HG03097 (cell line): ENCODE measurements around the gene MED28.
"Not testable (repeated sequence)": the region's sequence is repeated elsewhere in the genome, so short reads cannot be mapped to it uniquely, and the experiment has no call there.

Experiments
- ATAC-seq: cut with Tn5 transposase; IDR thresholded peaks from one replicate; pipeline ENCODE4 v1.9.1; 2021; ENCODE audit not compliant: unreplicated experiment, low FRiP score

Gene MED28, protein sequence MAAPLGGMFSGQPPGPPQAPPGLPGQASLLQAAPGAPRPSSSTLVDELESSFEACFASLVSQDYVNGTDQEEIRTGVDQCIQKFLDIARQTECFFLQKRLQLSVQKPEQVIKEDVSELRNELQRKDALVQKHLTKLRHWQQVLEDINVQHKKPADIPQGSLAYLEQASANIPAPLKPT

DNA sequence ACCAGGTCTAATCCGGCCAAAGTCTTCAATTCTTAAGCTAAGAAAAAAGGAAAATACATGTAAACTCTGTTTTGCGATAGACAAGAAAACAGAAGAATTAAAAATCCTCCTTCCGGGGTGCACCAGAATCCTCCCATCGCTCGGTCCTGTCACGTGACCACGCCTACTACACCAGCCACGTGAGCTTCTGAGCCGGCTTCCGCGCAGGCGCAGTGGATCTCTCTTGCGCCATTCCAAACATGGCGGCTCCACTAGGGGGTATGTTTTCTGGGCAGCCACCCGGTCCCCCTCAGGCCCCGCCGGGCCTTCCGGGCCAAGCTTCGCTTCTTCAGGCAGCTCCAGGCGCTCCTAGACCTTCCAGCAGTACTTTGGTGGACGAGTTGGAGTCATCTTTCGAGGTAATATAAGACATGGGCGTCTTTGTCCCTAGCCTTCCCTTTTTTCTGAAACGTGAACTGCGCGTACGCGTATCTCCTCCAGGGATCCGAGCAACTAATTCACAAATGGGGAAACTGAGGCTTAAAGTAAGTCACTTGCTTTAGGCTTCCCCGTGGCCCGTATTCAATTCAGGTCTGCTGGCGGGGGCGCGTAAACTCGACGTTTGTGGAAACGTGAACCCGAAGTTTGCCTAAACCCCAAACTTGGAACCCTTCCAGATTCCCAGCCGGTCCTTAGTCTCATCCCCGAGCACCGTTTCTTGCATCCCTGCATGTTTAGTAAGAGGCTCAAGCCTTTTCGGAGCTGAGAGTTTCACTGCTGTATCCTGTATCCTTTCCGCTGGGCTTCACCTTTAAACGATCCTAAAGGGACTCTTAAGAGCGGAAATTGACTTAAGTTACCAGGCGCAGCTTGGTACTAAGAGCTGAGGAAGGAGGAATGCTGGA is at the start of gene MED28:
Gene MED28, plus strand, starts transcription at position 226 of the 884 bp plus-strand sequence. Its CDS starts 14 bp downstream, at position 240.
- ATAC-seq = peak; percentile 86

DNA sequence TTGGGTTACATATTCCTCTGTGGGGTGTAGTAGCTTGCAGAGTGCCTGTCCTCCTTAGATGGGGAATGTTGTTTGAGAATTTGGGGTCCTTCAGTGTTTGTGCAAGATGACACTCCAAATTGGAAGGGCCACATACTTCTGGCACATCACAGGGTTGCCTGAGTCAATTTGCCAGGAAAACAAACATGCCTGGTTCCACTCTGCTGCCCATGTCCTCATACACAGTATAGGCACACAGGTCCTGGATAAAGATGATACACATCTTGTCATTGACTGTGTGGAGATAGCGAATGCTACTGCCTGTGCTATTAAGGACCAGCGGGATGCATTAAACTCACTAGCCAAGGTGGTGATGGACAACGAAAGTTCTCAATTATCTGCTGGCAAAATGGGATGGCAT is 48.6 kb upstream of the MED28 start:
- no peak for ATAC-seq

DNA sequence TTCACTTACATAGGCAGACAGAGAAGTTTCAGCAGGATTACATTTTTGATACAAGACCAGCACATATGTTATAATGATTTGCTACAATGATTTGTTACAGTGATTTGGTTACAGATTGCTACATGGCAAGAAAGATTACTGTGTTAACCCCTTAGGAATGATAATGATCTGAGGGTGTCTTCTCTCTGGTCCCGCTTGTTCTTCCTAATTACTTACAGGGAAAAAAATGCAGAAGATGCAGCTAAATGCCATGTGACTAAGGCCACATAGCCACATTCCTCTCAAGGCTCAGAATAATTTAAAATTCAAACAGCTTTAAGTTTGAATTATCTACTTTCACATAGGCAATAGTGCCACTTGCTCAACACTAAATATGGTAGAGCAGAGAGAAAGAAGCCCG is 47.2 kb upstream of the MED28 start:
- ATAC-seq = no peak

DNA sequence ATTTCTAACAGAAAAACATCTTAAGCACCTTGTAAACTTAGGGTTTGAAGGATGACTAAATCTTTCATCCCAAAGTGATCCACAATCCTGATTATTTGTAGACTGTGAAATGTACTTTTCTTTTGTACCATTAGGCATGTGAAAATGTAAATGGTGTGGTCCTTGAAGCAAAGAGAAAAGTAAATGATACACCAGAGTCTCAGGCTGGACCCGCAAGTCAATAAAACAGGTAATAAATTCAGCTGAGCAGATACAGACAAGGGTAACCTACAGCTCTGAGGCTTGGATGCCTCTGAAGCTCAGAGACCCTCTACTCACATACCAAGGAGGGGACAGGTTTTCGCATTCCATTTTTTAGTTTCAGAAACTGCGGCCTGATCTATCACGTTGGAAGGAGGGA is 40.2 kb upstream of the MED28 start:
- ATAC-seq = no peak

DNA sequence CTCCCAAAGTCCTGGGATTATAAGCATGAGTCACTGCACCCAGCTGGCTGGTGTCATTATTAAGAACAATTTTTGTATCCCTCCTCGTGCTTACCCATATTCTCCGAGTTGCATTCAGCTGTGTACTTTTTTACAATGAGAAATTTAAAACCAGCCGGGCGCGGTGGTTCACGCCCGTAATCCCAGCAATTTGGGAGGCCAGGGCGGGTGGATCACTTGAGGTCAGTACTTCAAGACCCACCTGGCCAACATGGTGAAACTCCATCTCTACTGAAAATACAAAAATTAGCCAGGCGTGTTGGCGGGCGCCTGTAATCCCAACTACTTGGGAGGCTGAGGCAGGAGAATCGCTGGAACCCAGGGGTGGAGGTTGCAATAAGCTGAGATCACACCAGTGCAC is 39.3 kb upstream of the MED28 start:
- not testable (repeated sequence) for ATAC-seq

DNA sequence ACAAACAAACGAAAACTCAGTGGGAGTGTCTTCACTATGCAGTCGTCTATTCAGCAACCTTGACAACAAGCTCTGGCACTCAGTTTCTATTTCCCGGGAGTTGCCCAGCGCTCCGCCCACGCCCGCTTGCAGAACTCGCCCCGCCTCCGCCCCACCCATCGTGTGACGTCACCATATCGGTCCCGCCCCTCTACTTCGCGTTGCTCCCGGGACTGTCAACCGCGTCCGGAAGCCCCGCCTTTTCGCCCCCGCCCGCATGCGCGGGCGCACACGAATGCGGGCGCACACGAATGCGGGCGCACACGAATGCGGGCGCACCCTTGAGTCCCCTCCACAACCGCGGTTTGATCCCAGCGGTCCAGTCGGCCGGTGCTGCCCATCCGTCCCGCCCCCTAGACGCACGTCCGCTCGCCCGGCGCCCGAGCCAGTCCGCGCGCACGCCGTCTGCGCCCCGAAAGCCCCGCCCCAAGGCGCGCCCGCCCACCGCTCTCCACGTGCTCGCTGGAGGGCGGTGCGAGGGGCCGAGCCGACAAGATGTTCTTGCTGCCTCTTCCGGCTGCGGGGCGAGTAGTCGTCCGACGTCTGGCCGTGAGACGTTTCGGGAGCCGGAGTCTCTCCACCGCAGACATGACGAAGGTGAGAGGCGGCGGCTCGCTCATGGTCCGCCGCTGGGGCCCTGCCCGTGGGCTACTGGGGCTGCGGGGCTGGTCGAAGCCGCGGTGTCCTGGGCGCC is 37.3 kb upstream of the MED28 start, which contains the start of gene LAP3:
Gene LAP3, plus strand, starts transcription at position 267 of the 733 bp plus-strand sequence. Its CDS starts 268 bp downstream, at position 535.
- ATAC-seq = peak; percentile 90

DNA sequence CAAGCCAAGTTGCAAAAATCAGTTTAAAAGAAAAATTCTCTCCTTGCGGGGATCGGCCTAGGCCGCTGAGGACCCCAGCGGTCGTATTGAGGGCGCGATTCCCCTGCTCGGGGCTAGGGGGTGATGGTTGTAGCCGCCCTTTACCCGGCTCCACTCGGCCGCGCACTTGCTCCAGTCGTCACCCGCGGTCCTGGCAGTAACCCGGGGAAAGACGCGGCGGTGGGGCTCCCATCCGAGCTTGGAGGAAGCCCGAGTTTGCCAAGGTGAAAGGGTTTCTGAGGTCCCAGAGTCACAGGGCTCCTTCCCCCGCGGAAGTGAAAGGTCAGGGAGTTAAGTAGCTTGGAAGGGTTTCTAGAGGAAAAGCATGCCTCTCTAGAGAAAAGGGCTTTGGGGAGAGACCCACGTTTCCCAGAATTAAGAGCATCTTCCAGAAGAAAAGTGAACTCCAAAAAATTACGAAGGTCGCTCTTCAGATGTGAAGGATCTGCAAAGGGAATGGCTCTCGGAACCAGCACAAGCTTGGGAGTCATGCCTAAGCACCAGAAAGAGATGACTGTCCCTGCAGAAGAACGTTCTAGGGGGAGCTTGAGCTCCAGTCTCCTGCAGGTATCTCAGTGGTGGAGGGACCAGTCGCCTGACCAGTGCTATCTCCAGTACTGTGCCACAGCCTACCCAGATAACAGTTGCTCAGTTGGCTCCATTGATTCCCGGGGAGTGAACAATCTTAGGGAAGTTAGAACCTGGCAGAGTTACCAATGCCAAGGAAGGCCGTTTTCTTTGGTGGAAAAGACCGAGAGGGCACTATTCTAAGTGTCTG is 36.6 kb upstream of the MED28 start:
- no peak for ATAC-seq

DNA sequence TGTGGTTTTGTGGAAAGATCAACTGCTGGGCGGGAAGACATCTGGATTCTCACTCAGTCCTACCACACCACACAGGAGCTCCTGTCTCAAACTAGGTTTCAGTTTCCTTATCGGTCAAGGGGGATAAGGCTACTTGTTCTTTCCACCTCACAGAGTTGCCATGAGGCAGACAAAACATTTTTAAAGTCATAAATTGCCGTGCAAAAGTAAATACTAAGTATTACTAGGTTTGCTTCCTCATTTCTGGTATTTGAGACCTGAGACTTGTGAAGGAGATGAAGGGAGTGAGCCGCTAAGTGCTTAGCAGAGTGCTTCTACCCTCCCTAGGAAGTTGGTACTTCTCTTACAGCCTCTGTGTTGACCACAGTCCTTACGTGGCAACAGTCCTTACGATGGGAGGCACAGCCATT is 36.0 kb upstream of the MED28 start:
- peak; percentile 26 for ATAC-seq

DNA sequence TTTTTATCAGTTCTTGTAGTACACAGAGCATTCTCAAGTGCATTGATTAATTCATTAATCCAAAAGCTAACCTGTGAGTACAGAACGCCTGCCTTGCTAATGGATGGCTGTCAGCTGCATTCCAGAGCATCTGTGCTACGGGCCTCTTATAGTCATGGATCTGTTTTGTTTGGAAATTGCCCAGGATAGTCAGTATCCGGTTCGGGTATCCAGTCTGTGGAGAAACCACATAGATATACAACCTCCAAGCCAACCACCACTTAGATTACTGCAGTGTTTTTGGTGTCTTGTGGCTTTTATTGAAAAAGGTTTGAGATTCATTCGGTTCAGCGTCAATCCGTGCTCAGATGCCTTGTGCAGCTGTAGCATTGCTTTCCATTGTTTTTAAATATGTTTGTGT is 33.5 kb upstream of the MED28 start:
- ATAC-seq = no peak

DNA sequence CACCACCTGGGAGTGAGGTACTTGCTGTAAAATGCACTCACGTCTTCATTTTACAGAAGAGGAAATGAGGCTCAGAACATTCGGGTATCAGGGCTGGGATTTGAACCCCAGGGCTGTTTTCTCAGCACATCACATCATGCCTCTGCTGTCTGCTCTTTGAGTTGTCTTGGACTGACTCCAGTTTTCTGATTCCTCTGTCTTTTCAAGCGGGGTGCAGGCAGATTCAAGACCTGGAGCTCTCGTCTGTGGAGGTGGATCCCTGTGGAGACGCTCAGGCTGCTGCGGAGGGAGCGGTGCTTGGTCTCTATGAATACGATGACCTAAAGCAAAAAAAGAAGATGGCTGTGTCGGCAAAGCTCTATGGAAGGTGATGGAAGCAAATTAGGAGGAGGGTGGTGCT is 31.2 kb upstream of the MED28 start:
- no peak for ATAC-seq

DNA sequence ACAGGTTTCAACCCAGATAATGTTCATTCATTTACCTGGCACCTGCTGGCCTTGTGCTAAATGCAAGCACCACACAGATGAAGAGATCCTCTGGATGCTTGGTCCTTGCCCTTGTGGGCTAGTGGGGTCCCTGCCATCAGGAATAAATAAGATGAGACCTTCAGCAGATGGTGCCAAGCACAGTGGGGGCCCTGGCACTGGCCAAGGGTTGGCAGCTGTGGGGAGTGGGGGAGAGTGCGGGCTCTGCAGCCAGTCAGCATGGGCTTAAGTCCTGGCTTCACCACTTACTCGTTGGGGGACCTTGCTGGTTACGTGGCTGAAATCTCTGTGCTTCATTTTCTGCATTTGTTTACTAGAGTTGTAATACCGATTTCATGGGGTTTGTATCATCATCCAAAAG is 30.5 kb upstream of the MED28 start:
- no peak for ATAC-seq

DNA sequence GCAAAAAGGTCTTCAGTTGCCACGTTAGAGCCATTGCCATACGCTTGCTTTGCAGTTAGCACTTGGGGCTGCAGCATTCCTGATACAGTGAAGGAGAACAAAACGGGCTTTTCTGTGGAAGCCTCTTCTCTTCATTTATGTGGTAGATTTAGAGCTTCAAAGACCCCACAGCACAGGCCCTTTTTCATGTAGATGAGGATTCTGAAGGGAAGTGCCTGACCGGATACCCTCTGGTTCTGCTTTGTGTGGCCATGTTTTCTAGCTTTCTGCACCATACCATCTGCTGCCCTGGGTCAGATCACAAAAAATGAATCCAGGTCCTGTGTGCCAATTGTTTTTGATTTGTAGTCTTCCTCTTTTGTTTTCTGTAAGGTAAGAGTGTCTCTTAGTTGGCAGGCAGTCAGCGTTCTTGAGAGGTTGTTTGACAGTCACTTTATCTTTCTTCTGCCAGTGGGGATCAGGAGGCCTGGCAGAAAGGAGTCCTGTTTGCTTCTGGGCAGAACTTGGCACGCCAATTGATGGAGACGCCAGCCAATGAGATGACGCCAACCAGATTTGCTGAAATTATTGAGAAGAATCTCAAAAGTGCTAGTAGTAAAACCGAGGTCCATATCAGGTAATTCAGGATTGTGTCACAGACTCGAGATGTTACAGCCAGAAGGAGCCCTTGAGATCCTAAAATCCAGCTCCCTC is 29.8 kb upstream of the MED28 start:
- no peak for ATAC-seq

DNA sequence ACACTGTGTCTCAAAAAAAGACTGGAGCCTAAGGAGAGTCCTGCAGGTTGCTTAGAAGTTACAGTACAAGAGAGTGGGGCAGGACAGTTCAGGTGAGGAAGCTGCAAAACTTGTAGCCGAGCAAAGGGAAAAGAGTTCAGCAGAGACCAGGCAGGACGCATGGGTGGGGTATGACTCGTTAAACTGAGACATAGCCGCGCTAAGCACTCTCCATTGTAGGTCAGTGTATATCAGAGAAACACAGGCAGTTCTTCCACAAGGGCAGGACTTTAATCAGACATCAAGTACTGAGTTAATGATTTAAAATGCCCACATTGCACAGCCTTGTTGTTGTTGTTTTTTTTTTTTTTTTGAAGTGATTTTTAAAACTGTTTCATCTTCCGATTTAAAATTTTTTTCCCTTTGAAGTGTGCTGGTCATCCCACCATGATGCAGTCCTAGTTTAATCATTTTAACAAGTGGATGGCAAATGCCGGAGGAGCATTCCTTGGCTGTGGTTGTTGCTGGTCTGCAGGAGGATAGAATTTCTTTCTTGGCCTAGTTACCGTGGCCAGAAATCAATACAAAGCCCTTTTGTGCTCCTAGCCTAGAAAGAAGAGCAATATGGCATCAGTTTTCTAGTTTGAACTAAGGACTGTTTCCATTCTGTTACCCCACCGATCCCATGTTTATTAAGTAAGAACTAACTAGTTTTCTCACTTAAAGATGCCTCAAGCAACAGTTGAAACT is 27.2 kb upstream of the MED28 start:
- no peak for ATAC-seq

DNA sequence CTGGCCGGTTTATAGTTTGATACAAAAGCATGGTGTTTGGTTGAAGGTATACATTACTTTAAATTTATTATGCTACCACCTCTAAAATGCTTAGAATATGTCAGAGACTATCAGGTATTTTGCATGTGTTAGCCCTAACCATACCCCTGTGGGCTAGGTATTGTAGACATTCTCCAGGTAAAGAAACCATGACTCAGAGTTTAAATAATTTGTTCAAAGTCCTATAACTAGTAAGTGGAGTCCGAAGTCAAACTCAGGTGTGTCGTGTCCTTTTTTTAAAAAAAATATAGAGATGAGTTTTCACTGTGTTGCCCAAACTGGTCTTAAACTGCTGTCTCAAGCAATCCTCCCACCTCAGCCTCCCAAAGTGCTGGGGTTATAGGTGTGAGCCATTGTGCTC is 25.1 kb upstream of the MED28 start:
- no peak for ATAC-seq

DNA sequence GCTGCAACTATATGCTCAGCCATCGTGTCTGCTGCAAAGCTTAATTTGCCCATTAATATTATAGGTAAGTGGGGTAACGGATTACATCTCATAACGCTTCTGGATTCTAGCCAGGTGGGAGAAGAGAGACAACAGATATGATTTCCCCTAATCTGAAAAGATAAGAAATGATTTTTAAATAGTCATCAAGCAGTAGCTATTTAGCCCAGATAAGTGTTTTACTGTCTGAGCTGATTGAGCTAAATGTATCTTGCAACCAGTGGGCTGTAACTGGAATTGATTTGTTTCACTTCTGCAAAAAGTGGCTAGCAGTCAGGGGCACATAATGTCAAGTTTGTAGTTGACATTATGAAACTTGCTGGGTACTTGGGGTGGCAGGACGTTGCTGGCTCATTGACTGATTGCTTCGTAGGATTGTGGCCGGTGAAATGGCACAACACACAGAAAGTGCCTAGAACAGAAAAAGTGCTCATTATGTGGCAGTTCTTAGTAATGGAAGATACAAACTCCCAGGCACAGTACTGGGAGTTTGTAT is 18.9 kb upstream of the MED28 start:
- ATAC-seq = peak; percentile 74

DNA sequence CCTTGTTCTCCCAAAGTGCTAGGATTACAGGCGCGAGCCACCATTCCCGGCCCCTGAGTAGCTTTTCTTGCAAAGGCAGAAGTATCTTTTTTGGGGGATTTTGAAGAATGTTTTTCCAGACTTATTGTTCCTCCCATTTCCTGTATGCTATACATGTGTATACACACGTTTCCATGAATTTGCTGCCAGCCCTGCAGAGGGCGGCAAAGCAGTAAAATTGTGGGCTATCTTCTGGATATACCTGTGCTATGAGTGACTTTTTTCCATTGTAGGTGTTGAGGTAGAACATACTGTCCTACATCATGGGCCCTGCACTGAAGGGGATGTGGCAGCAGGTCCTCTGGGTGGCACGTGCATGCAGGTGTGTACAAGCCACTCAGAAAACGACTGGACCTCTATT is 16.9 kb upstream of the MED28 start:
- ATAC-seq = no peak

DNA sequence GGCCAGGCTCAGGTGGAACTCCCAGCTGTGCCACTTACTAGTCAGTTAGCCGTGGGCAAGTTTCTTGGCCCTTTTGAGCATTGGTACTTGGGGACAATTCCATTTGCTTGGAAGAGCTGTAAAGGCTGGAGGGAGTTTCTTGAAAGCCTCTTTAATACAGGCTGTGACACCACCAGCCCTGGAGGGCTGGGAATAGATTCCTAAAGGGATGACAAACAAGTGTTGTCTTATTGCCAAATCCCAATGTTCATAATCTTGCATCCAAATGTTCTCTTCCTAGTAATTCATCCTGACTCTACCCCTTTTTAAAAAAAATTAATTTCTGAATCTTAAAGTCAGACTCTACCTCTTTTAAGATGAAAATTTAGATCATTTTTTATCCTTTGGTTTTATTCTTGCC is 14.6 kb upstream of the MED28 start:
- ATAC-seq = no peak

DNA sequence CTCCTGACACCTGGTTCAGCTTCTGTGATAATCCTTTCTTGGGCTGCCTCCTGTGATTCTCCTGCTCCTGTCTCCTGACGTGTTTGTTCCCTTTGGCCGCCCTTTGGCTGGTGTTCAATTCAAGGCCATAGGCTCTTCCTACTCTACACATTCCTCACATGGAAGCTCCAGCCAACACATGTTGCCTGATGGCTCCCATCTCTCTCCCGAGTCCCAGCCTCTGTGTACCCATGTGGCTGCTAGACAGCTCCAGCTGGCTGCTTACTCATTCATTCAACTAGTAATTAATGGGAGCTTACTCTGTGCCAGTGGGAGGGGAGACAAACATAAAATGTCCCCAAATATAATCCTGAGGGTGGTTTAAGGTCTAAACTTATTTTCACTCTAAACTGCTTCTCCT is 9.2 kb upstream of the MED28 start:
- ATAC-seq = no peak
